HG02981 (cell line): ENCODE results near the gene MS4A15.
"Not testable (repeated sequence)": the region's sequence is repeated elsewhere in the genome, so short reads cannot be mapped to it uniquely, and the experiment has no call there.

Experiments
- ATAC-seq: cut with Tn5 transposase; IDR thresholded peaks from one replicate; pipeline ENCODE4 v1.9.1; 2021; ENCODE audit warnings: mild to moderate bottlenecking, moderate library complexity; ENCODE audit not compliant: unreplicated experiment

Gene MS4A15

GRCh38 chr11:60756307-60757032 is at the start of gene MS4A15:
Gene MS4A15 (plus strand): TSS chr11:60756867. CDS start chr11:60763734, 6,867 bp downstream.
- ATAC-seq: no peak

GRCh38 chr11:60706931-60707330 is 49.7 kb upstream of the MS4A15 start:
- no peak for ATAC-seq

GRCh38 chr11:60710482-60710881 is 46.2 kb upstream of the MS4A15 start:
- no peak for ATAC-seq

- ATAC-seq: no peak
These were observed 45.4 kb upstream of the MS4A15 start for GRCh38 chr11:60711276-60711675.

GRCh38 chr11:60713423-60713822 is 43.2 kb upstream of the MS4A15 start:
- ATAC-seq: not testable (repeated sequence)

GRCh38 chr11:60717956-60718355 is 38.7 kb upstream of the MS4A15 start:
- ATAC-seq: no peak

- no peak for ATAC-seq
These were observed 37.9 kb upstream of the MS4A15 start for GRCh38 chr11:60718524-60719316.

GRCh38 chr11:60719391-60719790 is 37.3 kb upstream of the MS4A15 start:
- ATAC-seq: no peak

GRCh38 chr11:60720460-60720859 is 36.2 kb upstream of the MS4A15 start:
- no peak for ATAC-seq

- no peak for ATAC-seq
These were observed 32.2 kb upstream of the MS4A15 start, which contains the start of gene MS4A18 for GRCh38 chr11:60724420-60724819. Gene MS4A18 (plus strand): TSS chr11:60724720.

- ATAC-seq: no peak
These were observed 31.1 kb upstream of the MS4A15 start for GRCh38 chr11:60725592-60725991.

- no peak for ATAC-seq
These were observed 25.1 kb upstream of the MS4A15 start for GRCh38 chr11:60731586-60731985.

GRCh38 chr11:60734279-60734678 is 22.4 kb upstream of the MS4A15 start:
- ATAC-seq: no peak

- ATAC-seq: no peak
These were observed 17.6 kb upstream of the MS4A15 start for GRCh38 chr11:60739114-60739513.

- ATAC-seq: no peak
These were observed 16.1 kb upstream of the MS4A15 start for GRCh38 chr11:60740573-60740972.

GRCh38 chr11:60741421-60741820 is 15.2 kb upstream of the MS4A15 start:
- ATAC-seq: no peak

- ATAC-seq: no peak
These were observed 13.6 kb upstream of the MS4A15 start for GRCh38 chr11:60743058-60743457.

GRCh38 chr11:60744114-60744513 is 12.6 kb upstream of the MS4A15 start:
- ATAC-seq: no peak

GRCh38 chr11:60747359-60747873 is 9.3 kb upstream of the MS4A15 start:
- ATAC-seq: no peak

- ATAC-seq: no peak
These were observed 8.4 kb upstream of the MS4A15 start for GRCh38 chr11:60748225-60748624.

- no peak for ATAC-seq
These were observed 7.8 kb upstream of the MS4A15 start for GRCh38 chr11:60748821-60749220.

GRCh38 chr11:60750911-60751310 is 5.8 kb upstream of the MS4A15 start:
- no peak for ATAC-seq
